GM21390 (cell line): Measurements from ENCODE around the gene PRKCH.

Experiments
- ATAC-seq: cut with Tn5 transposase; IDR thresholded peaks from one replicate; pipeline ENCODE4 v1.9.1; 2021; ENCODE audit not compliant: unreplicated experiment

PRKCH gene

DNA sequence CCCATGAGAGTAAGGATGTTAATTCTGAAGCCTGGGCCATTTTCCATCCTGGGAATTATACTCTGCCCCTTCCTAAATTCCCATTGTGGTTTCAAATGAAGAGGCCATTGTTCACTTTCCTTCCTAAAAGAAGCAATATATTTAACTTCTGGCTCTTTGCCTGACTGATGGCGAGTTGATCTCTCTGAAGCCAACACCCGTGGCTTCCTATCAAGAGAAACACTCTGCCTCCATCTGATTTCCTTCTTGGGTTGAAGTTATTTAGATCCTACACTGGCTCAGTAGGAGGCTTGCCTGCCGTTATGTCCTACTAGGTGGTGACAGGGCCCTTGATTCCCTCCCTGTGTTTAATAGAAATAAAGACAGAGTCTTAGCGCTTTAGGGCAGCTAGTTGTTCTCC, 97.4 kb downstream of the PRKCH start:
- ATAC-seq = no peak

DNA sequence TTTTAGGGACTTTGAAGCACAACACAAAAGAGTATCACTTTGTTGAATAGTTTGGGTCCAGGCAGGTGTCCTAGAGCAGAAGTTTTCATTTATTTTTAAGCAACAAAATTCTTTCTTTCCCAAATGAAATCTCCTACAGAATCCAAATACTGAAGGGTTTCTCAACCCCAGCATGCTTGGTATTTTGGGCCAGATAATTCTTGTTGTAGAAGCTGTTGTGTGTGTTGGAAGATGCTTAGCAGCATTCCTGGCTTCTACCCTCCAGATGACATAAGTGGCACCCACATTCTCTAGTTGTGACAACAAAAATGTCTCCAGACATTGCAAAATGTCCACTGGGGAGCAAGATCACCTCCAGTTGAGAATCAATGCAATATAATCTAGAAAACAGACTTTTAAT, 97.8 kb downstream of the PRKCH start:
- ATAC-seq = no peak

DNA sequence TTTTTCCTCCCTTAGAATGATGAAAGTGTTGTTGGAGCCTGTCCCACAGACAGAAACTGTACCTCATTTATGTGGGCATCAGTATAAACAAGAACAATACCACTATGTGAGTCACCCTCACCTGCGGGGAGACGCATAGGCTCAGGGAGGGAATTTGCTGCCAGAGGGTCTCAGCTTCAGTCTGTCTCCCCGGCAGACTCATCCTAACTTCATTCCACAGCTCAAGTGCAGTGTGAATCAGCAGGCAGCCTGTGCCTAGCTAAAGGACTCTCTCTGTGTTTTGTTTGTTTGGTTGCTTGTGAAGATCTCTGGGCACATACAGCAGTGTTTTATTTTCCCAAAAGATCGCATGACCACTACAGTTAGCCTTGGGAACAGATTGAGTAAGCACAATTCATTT, 98.9 kb downstream of the PRKCH start:
- ATAC-seq = no peak

DNA sequence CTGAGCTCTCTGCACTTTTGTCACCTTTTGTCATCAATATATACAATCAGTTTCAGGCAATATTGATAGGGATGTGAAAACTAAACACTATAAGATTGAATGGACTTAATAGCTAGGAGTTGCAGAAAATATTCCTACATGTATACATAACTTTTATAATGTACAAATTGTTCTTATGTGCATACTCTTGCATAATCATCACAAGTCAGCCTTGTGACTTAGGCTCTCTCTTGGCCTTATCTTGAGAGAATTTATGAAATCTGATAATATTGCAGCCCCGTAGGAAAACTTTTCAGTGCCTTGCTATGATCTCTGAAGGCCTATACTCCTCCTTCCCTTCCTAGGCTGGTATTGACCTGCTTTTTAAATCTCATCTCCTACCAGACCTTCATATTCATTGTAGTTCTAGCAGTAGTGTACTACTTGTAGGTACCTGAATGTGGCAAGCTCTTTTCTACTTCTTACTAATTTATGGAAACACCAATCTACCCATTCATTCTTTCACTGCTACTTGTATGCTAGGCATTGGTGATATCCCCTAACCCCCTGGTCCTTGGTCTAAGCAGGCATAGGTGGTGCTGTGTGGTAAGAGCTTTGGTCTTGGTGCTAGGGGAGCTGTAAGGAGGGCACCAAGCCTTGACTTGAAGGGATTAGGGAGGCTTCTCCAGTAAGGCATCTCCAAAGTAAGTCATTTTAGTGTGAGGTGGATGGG, 100.0 kb downstream of the PRKCH start:
- ATAC-seq = no peak

DNA sequence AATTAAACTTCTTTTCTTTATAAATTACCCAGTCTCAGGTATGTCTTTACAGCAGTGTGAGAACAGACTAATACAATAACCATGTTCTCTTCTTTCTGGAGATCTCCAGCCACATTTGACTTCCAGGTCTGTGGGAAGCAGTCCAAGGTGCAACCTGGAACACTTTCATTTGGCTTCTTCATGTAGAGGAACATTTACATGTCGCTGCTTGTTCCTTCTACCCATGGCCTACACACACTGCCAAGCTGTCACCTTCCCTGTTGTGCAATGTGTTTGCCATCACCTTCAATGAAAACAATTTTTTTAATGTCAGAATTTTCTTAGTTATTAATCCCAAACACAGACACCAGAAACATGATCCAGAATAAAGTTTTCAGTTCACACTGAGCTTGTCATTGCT, 104.7 kb downstream of the PRKCH start:
- ATAC-seq = no peak

DNA sequence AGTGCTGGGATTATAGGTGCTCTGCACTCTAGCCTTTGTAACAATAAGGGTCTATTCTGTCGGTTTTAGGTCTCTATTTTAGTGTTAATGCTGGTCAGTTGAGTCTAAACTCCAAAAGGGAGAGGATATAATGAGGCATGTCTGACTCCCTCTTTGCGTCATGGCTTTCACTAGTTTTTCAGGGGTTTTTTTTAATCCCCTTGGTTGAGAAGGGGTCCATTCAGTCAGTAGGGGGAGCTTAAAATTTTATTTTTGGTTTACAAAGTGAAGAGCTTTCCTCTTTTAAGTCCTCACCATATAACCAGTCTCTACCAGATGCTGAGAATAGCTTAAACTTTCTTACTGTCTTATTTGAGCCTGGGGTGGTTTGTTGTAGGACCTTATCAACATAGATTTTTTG, 106.9 kb downstream of the PRKCH start:
- no peak for ATAC-seq

DNA sequence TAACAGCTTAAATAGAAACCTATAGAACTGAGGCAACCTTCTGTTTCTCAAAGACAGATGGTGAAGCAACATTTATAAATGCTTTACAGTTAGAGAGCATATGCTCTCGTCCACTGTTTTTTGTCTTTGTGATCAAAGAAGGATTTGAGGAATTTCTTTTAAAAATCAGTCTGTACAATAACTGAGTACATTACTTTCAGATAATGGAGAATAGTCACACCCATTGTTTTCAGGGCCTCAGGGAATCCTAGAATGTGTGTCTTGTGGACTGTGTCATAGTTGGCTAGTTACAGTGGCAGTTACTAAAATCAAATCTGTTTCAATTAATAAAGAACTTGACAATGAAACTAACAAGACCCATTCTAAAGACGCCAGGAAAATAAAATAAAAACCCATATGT, 107.9 kb downstream of the PRKCH start:
- no peak for ATAC-seq

DNA sequence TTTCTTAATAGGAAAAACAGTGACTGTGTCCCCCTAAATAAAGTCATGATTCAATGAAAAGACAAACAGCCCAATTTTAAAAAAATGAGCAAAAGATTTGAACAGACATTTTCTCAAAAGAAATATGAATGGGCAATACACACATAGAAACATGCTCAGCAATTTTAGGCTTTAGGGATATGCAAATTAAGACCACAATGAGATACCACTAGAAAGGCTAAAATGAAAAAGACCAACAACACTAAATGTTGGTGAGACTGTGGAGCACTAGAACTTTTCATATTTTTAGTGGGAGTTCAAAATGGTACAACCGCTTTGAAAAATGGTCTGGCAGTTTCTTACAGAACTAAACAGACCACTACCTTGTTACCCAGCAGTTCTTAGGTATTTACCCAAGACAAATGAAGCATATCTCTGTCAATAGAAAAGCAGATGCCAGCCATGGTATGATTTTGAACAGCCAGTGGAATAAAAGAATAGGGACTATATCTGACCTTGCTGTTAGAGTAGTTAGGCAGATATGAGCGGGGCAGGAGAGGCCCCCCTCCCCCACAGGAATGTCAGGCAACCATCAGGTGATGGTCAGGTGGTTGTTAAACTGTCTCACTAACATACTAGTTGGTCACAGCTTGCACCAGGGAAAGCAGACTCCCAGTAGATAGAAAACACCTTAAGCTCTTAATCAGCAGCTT, 108.8 kb downstream of the PRKCH start:
- ATAC-seq = no peak

DNA sequence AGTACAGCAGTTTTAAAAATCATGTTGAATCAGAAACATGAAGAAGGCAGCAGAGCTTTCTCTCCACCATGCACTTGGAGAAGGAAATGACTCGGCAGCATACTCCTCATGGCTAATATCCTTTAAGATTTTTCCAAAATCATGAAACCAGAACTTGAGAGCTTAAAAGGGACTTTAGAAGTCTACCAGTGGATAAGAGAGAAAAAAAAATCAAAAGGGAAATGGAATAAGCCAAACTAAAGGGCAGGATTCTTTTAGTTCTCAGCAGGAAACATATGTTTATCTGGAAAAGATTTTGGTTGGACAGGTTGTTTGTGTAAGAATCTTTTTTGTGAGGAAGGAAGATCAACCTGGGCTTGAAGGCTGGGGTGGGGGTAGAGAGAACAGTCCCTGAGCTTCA, 111.8 kb downstream of the PRKCH start:
- no peak for ATAC-seq

DNA sequence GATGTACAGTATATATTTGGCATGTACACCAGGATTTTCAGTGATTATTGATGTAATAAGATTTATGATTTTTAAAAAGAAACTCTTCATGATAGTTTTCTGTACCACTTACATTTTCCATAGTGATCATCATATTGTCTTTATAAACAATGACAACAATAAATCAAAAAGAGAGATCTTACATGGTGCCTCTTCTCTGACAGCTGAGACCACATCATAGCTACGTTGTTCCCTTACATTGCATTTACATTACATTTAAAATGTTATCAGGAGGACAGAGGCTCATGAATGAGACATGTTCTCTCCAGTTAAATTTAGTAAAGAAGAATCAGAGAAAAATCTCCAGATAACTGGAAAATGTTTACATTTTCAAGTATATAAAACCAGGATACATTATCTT, 112.4 kb downstream of the PRKCH start:
- ATAC-seq = no peak

DNA sequence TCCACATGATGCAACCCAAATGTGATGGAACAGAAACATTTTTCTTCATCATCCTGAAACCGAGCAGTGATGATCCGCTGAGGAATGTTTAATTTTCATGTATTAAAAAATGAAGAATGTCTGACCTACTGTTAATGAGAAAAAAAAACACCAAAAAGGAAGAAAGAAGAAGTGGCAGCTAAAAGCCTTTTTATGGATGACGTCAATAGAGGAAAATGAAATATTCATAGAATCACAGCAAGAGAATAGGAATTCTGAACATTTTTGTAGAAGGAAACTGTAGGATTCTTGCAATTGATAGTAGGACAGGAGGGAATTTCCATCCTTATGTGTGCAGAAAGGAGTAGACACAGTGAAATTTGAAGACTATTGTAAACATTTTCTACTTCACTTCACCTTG, 112.9 kb downstream of the PRKCH start:
- no peak for ATAC-seq

DNA sequence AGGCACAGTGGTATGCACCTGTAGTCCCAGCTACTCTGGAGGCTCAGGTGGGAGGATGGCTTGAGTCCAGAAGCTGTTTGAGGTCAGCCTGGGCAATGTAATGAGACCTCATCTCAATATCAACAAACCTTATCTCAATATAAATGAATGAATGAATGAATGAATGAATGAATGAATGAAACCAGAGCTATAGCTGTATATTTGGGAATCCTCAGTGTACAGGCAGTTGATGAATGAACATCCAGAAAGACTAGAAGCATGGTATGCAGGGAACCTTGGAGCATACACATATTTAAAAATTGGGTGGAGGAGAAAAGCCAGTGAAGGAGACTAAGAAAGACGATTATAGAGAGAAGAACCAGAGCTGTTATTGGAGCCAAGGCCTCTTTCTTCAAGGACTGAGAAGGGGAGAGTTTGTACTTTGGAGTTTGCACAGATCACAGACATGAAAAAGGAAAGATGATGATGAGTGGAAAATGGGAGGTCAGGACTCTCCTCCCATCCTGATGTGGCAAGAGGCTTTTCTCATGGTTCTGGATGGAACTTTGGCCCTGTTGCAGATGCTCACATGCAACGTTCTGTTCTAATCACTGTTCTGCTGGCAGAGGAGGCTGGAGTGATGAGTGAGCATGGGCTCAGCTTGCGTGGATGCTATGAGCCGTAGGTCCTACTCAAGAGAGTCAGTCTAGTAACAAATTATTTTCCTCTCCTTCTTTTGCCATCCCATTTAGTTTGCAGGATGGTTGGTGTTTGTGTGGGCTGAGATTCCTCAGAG, 114.4 kb downstream of the PRKCH start:
- no peak for ATAC-seq

DNA sequence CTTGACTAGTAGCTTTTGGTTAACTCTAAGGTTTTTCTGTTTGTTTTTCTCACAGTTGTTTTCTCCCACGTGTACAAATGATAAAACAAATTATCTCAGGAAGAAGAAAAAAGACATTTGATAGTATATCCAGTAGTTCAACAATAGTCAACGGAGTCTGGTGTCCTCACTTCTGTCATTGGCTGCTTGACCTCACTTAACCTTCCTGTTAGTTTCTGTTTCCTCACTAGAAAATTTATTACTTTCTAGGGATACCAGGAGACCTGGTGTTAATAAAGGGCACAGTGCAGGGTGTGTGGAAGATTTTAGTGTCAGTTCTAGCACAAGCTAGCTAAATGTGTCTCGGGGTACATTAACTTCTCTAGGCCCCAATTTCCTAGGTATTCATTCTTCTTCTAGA, 116.0 kb downstream of the PRKCH start:
- ATAC-seq = no peak

DNA sequence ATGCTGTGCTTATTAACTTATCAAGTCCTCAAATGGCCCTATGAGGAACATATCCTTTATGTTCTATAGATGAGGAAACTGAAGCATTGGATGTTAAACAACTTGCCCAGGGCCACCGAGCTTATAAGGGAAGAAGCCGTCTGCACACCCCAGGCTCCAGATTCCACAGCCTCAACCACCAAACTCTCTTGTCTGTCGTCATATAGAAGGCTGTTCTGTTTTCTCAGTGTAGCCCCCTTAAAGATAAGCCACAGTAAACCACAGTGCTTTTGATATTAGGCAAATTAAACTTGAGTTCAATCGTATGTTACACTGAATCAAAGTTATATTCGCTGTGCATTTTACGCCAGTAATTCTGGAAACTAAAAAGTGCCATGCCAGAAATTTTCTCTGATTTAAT, 116.7 kb downstream of the PRKCH start:
- ATAC-seq = no peak

DNA sequence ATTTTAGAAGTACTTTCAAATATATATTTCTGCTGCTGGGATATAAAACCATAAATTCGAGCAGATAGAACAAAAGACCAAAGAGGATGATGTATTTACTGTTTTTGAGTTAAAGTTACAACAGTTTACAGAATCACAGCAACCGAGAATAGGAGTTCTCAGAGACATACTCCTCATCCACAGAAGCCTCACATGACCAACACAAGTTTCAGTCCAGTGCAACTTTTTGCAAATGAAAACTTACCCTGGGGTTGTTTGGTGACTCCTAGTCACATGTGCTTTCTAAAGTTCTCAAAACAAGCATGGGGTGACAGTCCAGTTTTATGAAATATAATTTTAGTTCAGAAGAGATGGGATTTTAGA, 117.1 kb downstream of the PRKCH start:
- ATAC-seq = peak; percentile 52

DNA sequence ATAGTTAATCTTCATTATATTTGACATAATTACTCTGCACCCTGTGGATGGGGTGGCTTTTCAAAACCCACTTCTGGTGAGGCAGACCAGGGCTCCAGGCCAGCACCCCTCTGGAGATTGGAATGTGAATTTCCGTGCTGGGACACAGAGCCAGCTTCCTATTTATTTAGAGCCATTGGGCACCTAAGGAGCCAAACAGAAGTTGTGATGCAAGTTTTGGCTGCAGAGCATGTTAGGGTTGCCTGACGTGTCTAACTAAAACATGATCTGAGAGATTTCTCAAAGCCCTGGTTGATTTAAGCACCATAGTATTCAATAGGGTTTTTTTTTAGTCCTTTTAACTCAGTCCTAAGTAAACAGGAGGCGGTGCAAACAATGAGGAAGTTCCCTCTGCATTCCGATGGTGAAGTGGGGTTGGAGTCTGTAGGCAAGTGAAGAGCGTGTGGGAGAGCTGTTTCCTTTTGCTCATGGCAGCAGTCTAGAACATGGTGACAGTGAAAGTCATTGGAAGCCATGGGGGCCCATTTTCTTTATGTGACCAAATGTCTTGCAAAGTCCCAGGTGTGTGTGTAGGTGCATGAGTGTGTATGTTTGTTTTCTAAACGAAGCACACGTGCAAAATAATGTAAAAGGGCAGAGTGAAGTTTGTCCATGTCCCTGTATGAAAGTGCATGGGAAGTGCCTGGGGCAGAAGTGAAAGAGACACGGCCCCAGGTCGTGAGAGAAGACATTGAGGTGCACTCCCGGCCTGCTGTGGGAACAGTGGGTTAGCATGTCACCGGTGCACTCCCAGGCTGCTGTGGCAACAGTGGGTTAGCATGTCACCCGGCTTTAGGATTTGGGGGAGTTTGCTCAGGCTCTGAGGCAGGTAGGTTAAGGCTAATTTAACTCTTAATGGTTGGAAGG, 117.7 kb downstream of the PRKCH start:
- peak; percentile 50 for ATAC-seq

DNA sequence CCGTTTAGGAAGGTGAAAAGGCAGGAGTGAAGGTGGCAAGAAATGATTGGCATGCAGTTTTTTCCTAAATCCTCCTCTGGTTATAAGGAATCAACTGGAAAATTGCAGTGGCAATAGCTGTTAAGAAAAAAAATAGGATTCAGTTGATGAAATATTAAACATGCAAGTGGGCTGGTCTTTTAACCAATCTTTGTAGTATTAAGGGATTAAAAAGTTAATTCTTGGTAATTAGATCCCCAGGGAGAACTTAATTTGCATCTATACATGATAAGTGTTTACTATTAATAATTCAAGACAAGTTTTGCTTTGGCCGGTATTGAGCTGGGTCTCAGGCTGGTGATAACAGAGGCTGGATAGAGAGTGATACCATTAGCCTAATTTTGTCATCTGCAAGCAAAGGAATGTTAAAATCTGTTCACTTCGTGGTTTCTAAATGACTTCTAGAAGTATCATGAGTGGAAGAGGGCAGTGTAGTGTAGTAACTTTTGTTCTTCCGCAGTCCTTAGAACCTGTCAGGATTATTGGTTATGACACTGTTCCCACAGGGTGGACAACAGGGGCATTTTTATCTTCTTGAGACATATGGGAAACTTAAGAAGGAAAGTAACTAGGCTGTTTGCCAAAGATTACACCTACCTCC, 118.5 kb downstream of the PRKCH start:
- no peak for ATAC-seq

DNA sequence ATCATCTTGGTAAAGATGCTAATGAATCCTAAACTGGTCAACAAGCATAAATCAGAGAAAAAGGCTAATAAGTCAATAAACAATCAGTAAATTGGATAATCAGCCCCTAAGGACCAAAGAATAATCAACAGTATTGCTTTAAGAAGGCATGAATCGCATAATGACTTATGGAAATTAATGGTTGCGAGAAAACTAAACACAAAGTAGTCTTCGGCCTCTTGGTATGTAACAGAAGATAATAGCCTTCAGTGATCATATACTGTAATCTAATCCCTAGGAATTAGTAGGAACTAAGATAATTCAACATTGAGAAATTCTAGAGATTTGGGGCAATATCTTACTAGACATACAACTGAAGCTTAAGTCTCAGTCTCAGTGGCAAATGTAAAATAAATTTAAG, 122.1 kb downstream of the PRKCH start:
- no peak for ATAC-seq

DNA sequence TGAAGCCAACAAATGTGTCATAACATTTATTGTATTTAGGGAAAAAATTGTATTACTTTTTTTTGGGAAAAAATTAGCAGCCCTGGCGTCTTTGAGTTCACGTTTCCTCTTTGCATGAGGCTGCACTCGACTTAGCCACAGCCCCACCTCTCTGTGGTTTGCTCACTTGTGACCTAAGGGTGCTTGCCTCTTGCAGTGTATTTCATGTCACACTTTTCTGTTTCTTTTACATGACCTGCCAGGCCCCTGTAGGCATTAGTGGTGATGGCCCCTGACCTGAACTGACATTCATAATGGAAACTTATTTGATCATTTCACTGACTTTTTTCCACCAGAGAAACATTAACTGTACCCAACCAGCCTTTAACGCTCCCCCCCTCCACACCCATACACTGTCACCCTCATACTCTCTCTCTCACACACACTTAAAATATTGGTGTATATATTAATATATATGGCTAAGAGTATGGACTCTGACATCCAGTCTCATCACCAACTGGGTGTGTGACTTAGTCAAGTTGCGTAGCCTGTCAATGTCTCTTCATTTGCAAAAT, 122.9 kb downstream of the PRKCH start:
- peak; percentile 91 for ATAC-seq

DNA sequence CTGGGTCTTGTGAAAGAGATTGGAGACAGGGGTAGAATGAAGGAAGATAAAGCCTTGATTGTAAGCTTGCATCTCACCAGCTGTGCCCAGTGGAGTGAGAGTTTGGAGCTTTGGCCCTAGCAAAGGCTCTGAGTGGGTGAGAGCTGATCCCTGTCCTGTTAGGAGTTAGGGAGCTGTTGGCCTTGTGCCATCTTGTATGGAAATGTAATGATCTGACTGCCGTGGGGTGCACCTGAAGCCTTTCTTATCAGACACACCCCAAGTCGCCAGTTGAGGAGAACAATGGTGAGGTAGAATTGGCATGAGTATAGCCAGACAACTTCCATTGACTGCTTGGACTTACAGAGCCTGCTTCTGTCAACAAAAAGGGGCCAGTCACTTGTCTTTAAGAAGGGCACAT, 130.1 kb downstream of the PRKCH start:
- ATAC-seq = no peak
